Activated CD8-positive, alpha-beta T cell treated with anti-CD3 and anti-CD28 coated beads for 36 hours (primary cell): Measurements from ENCODE around the gene PSD4. TPM values are rescaled to one million over a fixed set of nuclear protein-coding genes. Genes with fewer than 3 reads are reported as not detected.
A peak's percentile ranks its signal among the peaks of the same experiment; 100 is the strongest.

Experiments used
- ATAC-seq: fragments of 200-7000 bp; cut with Tn5 transposase; one replicate; pipeline ENCODE4 v1.10.0; 2021; ENCODE audit warnings: mild to moderate bottlenecking, moderate library complexity
- CTCF ChIA-PET: fragments of 350-600 bp; sonication (Branson Sonifier 250); formaldehyde crosslinking; loops from one replicate; lab custom pipeline; 2021; ENCODE audit warnings: antibody characterized with exemption; lab: Charles Lee
- POLR2A ChIA-PET: fragments of 350-600 bp; sonication (Branson Sonifier 250); formaldehyde crosslinking; loops from one replicate; lab custom pipeline; 2021; ENCODE audit warnings: antibody characterized with exemption; lab: Charles Lee
- DNase-seq: peaks from one replicate; pipeline ENCODE4 v3.0.0-alpha.2; 2020
- H3K27ac Mint-ChIP-seq: one replicate; pipeline ENCODE4 v1.8.0; 2021; ENCODE audit warnings: mild to moderate bottlenecking, mixed read lengths
- H3K27me3 Mint-ChIP-seq: one replicate; pipeline ENCODE4 v1.8.0; 2021; ENCODE audit warnings: mixed read lengths
- H3K36me3 Mint-ChIP-seq: one replicate; pipeline ENCODE4 v1.8.0; 2021; ENCODE audit warnings: low read depth, mixed read lengths
- H3K4me1 Mint-ChIP-seq: one replicate; pipeline ENCODE4 v1.8.0; 2021; ENCODE audit warnings: low read depth, mixed read lengths
- H3K4me3 Mint-ChIP-seq: one replicate; pipeline ENCODE4 v1.8.0; 2021; ENCODE audit warnings: mild to moderate bottlenecking, moderate library complexity, mixed read lengths
- H3K9me3 Mint-ChIP-seq: one replicate; pipeline ENCODE4 v1.8.0; 2021; ENCODE audit warnings: mixed read lengths
- intact Hi-C: fragments of 100-400 bp; cut with micrococcal nuclease; formaldehyde crosslinking; loops from one replicate; pipeline ENCODE4 v1.10.0; 2022
- total RNA-seq, 2 experiments: library from RNA; stranded (reverse); gene quantifications; one replicate each; pipeline ENCODE4 v1.2.3, GENCODE V29; 2021
- TF ChIP-seq, protein P1 (sequence below): fragments of 200-600 bp; IDR thresholded peaks from one replicate; pipeline ENCODE4 v1.8.0; 2022; ENCODE audit warnings: antibody characterized with exemption, mild to moderate bottlenecking

Gene PSD4
- total RNA-seq, 2 experiments from 2014 or later: 247 to 251 TPM

DNA sequence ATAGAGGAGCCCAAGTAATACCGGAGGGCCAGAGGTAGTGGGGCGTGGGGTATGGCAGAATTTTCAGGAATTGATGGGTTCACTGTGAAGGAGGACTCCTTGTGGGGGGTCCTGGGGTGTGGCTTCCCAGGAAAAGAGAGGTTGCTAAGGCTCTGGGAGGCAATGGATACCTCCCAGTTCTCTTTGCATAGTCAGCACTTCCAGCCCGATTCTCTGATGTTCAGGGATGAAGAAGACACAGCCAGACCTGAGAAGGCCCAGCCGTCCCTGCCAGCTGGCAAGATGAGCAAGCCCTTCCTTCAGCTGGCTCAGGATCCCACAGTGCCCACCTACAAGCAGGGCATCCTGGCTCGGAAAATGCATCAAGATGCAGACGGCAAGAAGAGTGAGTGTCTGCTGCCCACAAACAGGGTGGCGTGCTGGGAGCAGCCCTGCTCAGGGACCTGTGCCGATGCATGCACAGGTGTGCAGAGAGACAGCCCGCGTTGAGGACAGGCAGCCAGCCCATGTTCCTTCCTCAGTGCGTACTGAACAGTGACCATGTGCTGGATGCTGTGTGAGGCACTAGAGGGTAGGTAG, 22.2 kb downstream of the PSD4 start:
- intact Hi-C loops: no loop called here
- POLR2A ChIA-PET: interaction anchor here (1.0 to 4.5 kb wide), 4 partner anchors 13 to 31 kb away, joined by 3 to 22 read pairs (median 4); no protein-coding TSS in a partner anchor
- peaks cover 75% of the 10 kb centered on the region for H3K36me3 Mint-ChIP-seq

GRCh38 chr2:113196839-113197238, 23.1 kb downstream of the PSD4 start:
- CTCF ChIA-PET: interaction anchor here (1.1 to 12.4 kb wide), 4 partner anchors 23 to 193 kb away, joined by 3 to 212 read pairs (median 24); partner anchors contain the start of gene PSD4
- POLR2A ChIA-PET: interaction anchor here (0.8 to 1.2 kb wide), 5 partner anchors 15 to 58 kb away, joined by 3 to 6 read pairs (median 3); no protein-coding TSS in a partner anchor
- DNase-seq (no peak), ATAC-seq (no peak)
- intact Hi-C loops: no loop called here
- TF ChIP-seq, protein P1, sequence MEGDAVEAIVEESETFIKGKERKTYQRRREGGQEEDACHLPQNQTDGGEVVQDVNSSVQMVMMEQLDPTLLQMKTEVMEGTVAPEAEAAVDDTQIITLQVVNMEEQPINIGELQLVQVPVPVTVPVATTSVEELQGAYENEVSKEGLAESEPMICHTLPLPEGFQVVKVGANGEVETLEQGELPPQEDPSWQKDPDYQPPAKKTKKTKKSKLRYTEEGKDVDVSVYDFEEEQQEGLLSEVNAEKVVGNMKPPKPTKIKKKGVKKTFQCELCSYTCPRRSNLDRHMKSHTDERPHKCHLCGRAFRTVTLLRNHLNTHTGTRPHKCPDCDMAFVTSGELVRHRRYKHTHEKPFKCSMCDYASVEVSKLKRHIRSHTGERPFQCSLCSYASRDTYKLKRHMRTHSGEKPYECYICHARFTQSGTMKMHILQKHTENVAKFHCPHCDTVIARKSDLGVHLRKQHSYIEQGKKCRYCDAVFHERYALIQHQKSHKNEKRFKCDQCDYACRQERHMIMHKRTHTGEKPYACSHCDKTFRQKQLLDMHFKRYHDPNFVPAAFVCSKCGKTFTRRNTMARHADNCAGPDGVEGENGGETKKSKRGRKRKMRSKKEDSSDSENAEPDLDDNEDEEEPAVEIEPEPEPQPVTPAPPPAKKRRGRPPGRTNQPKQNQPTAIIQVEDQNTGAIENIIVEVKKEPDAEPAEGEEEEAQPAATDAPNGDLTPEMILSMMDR: no peak
- no peaks in the 10 kb centered on the region for H3K9me3 Mint-ChIP-seq
- peak overlapping the region; percentile 62 for H3K27ac Mint-ChIP-seq
- H3K27me3 Mint-ChIP-seq: no peaks in the 10 kb centered on the region
- H3K4me3 Mint-ChIP-seq: no peak overlapping the region
- H3K4me1 Mint-ChIP-seq: peaks cover 9% of the 10 kb centered on the region
- H3K36me3 Mint-ChIP-seq: peaks cover 76% of the 10 kb centered on the region

More for the DNA sequence above, 22.2 kb downstream of the PSD4 start:
- no peak overlapping the region for H3K4me3 Mint-ChIP-seq
- peaks cover 9% of the 10 kb centered on the region for H3K4me1 Mint-ChIP-seq
- no peaks in the 10 kb centered on the region for H3K9me3 Mint-ChIP-seq
- CTCF ChIA-PET: interaction anchor here (4.3 to 12.4 kb wide), 2 partner anchors 22 to 59 kb away, joined by 44 to 212 read pairs; partner anchors contain the start of gene PSD4
- DNase-seq: no peak
- H3K27ac Mint-ChIP-seq: peak overlapping the region; percentile 62
- H3K27me3 Mint-ChIP-seq: no peaks in the 10 kb centered on the region
- no peak for ATAC-seq
- TF ChIP-seq, protein P1: no peak

GRCh38 chr2:113197347-113198047, 23.7 kb downstream of the PSD4 start:
- ChIA-PET POLR2A (interaction anchor here (0.8 to 1.8 kb wide), 7 partner anchors 14 to 58 kb away, joined by 3 to 6 read pairs (median 4); no protein-coding TSS in a partner anchor), CTCF (interaction anchor here (1.1 to 12.4 kb wide), 8 partner anchors 17 to 193 kb away, joined by 3 to 212 read pairs (median 10); partner anchors contain the start of gene PSD4)
- Mint-ChIP-seq H3K4me1 (peaks cover 9% of the 10 kb centered on the region), H3K27me3 (no peaks in the 10 kb centered on the region), H3K9me3 (no peaks in the 10 kb centered on the region), H3K4me3 (no peak overlapping the region), H3K27ac (peak overlapping the region; percentile 62), H3K36me3 (peaks cover 76% of the 10 kb centered on the region)
- intact Hi-C loops: loop anchor here (2.0 kb wide), 1 partner anchor 61 kb away; no protein-coding TSS in a partner anchor
- DNase-seq (no peak), ATAC-seq (no peak)
- TF ChIP-seq, protein P1: no peak

- H3K4me3 Mint-ChIP-seq: no peak overlapping the region
- H3K9me3 Mint-ChIP-seq: no peaks in the 10 kb centered on the region
- TF ChIP-seq, protein P1: no peak
- H3K27ac Mint-ChIP-seq: no peak overlapping the region
- H3K36me3 Mint-ChIP-seq: peaks cover 75% of the 10 kb centered on the region
- intact Hi-C loops: loop anchor here (2.0 kb wide), 1 partner anchor 61 kb away; no protein-coding TSS in a partner anchor
- H3K4me1 Mint-ChIP-seq: peaks cover 13% of the 10 kb centered on the region
- H3K27me3 Mint-ChIP-seq: no peaks in the 10 kb centered on the region
- POLR2A ChIA-PET: interaction anchor here (0.5 to 1.9 kb wide), 7 partner anchors 10 to 63 kb away, joined by 3 to 16 read pairs (median 3); partner anchors contain the start of gene PSD4
- CTCF ChIA-PET: interaction anchor here (0.6 to 12.4 kb wide), 22 partner anchors 8 to 172 kb away, joined by 3 to 212 read pairs (median 4); partner anchors contain the start of gene PSD4
- ATAC-seq (no peak), DNase-seq (no peak)
These were observed 24.4 kb downstream of the PSD4 start for GRCh38 chr2:113198048-113198789.
